K562 (cell line): ENCODE results near the gene CRAMP1. TPM values are rescaled to one million over a fixed set of nuclear protein-coding genes. Genes with fewer than 3 reads are reported as not detected.

Source experiments
- ATAC-seq: fragments of 200-7000 bp; cut with Tn5 transposase; 3 replicates; pipeline ENCODE4 v1.9.1; 2020; ENCODE audit warnings: moderate library complexity
- BruUV-seq: library from RNA; stranded (reverse); fragments of 400-500 nt; replicated peaks from 2 replicates; lab custom pipeline; 2021; lab: Mats Ljungman, UMichigan
- CTCF ChIA-PET: fragments of 300-600 bp; formaldehyde crosslinking; extraction: SDS; loops from one replicate; lab custom pipeline; 2021; ENCODE audit warnings: low intra/inter-chr PET ratio; lab: Yijun Ruan, JAX
- POLR2A ChIA-PET: fragments of 300-600, 350-650 bp; sonication (Branson Sonifier 250); formaldehyde crosslinking; extraction: SDS; loops from one replicate; lab custom pipeline; 2021; ENCODE audit warnings: antibody characterized with exemption, inconsistent platforms; lab: Yijun Ruan, JAX
- DNase-seq, 4 experiments: peaks; one replicate each; pipeline versions ENCODE4 v3.0.0 to v3.0.0-alpha.2; 2011 to 2018; ENCODE audit warnings: low spot score in 3 of 4, mixed read lengths in 3 of 4; ENCODE audit errors: extremely low read depth in 1 of 4
- FAIRE-seq: peaks from 2 replicates; lab custom pipeline; 2011; peaks lifted over from hg19 to GRCh38; lab: Jason Lieb, UNC
- H2AFZ ChIP-seq: 2 replicates; pipeline ENCODE4 v1.6.0; 2011; ENCODE audit warnings: low read depth, low read length, control low read depth, inconsistent platforms
- H3K27ac ChIP-seq: fragments of 200-600 bp; 3 replicates; pipeline ENCODE4 v1.8.0; 2011; ENCODE audit warnings: low read depth, mild to moderate bottlenecking, control low read depth, inconsistent platforms, low read length, moderate library complexity, mixed read lengths; ENCODE audit errors: extremely low read depth
- H3K27me3 ChIP-seq, 2 experiments: fragments of 300-600 bp in 1 of 2; 2 replicates in 1 of 2; 3 replicates in 1 of 2; pipeline versions ENCODE4 v1.6.0 to v1.8.0; 2011; ENCODE audit warnings: inconsistent platforms in 2 of 2, low read length in 2 of 2, mild to moderate bottlenecking in 1 of 2, mixed read lengths in 1 of 2, moderate library complexity in 1 of 2; ENCODE audit not compliant: control insufficient read depth in 2 of 2, insufficient read depth in 2 of 2
- H3K36me3 ChIP-seq: fragments of 300-600 bp; 3 replicates; pipeline ENCODE4 v1.8.0; 2011; ENCODE audit warnings: mild to moderate bottlenecking, low read length, inconsistent platforms; ENCODE audit not compliant: control insufficient read depth, insufficient read depth
- H3K4me1 ChIP-seq, 2 experiments: fragments of 200-600 bp in 1 of 2; replicated peaks in 1 of 2; 2 replicates in 1 of 2; 3 replicates in 1 of 2; pipeline versions ENCODE4 v1.5.1 to v1.8.0; 2011; ENCODE audit warnings: inconsistent platforms in 2 of 2, low read length in 2 of 2, mild to moderate bottlenecking in 1 of 2, mixed read lengths in 1 of 2, moderate library complexity in 1 of 2; ENCODE audit not compliant: control insufficient read depth in 2 of 2, insufficient read depth in 2 of 2
- H3K4me2 ChIP-seq: 2 replicates; pipeline ENCODE4 v1.6.1; 2011; ENCODE audit warnings: low read length, control low read depth, inconsistent platforms, mixed read lengths; ENCODE audit not compliant: insufficient read depth
- H3K4me3 ChIP-seq: fragments of 200-600 bp; sonication (generic), shearing (Covaris generic); 2 replicates; pipeline ENCODE4 v1.5.1; 2016; ENCODE audit warnings: control low read depth, inconsistent platforms
- H3K79me2 ChIP-seq: fragments of 200-600 bp; 3 replicates; pipeline ENCODE4 v1.8.0; 2011; ENCODE audit warnings: low read length, inconsistent platforms; ENCODE audit not compliant: control insufficient read depth, insufficient read depth
- H3K9ac ChIP-seq, 2 experiments: 2 replicates each; pipeline versions ENCODE4 v1.6.0 to v1.6.1; 2011; ENCODE audit warnings: low read depth in 2 of 2, low read length in 2 of 2, control low read depth in 1 of 2, inconsistent platforms in 1 of 2, mild to moderate bottlenecking in 1 of 2, mixed read lengths in 1 of 2; ENCODE audit not compliant: insufficient read depth in 1 of 2
- H3K9me1 ChIP-seq: one replicate; pipeline ENCODE4 v1.6.0; 2011; ENCODE audit warnings: inconsistent platforms, mild to moderate bottlenecking, low read length, moderate library complexity; ENCODE audit not compliant: control insufficient read depth, insufficient read depth
- H3K9me3 ChIP-seq: replicated peaks from 2 replicates; pipeline ENCODE4 v1.5.1; 2011; ENCODE audit warnings: low read depth, low read length, inconsistent platforms; ENCODE audit not compliant: control insufficient read depth, insufficient read depth
- H4K20me1 ChIP-seq: replicated peaks from 2 replicates; pipeline ENCODE4 v1.6.1; 2011; ENCODE audit warnings: low read length, inconsistent platforms, mixed read lengths; ENCODE audit not compliant: control insufficient read depth, insufficient read depth
- ARID1B ChIP-seq: fragments of 450-650 bp; IDR thresholded peaks from 2 replicates; pipeline ENCODE4 v1.6.1; 2016; ENCODE audit warnings: antibody characterized with exemption, mild to moderate bottlenecking, inconsistent platforms
- FOSL1 ChIP-seq: fragments of 200-800 bp; sonication (Bioruptor generic); conservative IDR thresholded peaks from 2 replicates; pipeline ENCODE4 v1.6.1; 2016; ENCODE audit warnings: missing genetic modification characterization, missing compliant biosample characterization
- HMG20A ChIP-seq: fragments of 450-650 bp; formaldehyde crosslinking; conservative IDR thresholded peaks from 2 replicates; pipeline ENCODE4 v1.4.0; 2020; ENCODE audit warnings: mild to moderate bottlenecking, mixed read lengths
- JUND ChIP-seq, 2 experiments: IDR thresholded peaks; 2 replicates in 1 of 2; 3 replicates in 1 of 2; pipeline ENCODE4 v1.6.1; 2011; ENCODE audit warnings: borderline replicate concordance in 2 of 2, low read depth in 2 of 2, low read length in 2 of 2, improper control_type of control experiment in 1 of 2, missing biosample characterization in 1 of 2, missing genetic modification characterization in 1 of 2, missing genetic modification reagents in 1 of 2
- ZBTB9 ChIP-seq: fragments of 450-650 bp; formaldehyde crosslinking; IDR thresholded peaks from 2 replicates; pipeline ENCODE4 v1.4.0; 2020; ENCODE audit warnings: mild to moderate bottlenecking, moderate library complexity
- WGBS: fragments of 100-300 bp; shearing (Covaris generic); methylation state at CpG from one replicate; pipeline ENCODE4 v1.1.6; 2016; ENCODE audit warnings: low coverage, mixed read lengths; ENCODE audit not compliant: insufficient coverage; ENCODE audit errors: missing lambda C conversion rate; 5-methylcytosine and 5-hydroxymethylcytosine counted together
- in situ Hi-C: fragments of 300-500 bp; cut with MboI; formaldehyde crosslinking; loops from 4 replicates; pipeline ENCODE4 v1.15.0; 2018; ENCODE audit warnings: inconsistent platforms, mixed read lengths
- intact Hi-C: fragments of 100-400 bp; cut with micrococcal nuclease; formaldehyde crosslinking; loops from 2 replicates; pipeline ENCODE4 v1.14.2; 2022
- polyA plus RNA-seq, 8 experiments: library from polyadenylated mRNA; depleted of rRNA in 4 of 8; stranded (reverse) in 5 of 8; unstranded in 3 of 8; fragments of >200 nt; fragmentation: Nextera tagmentation in 2 of 8; fragmentation: Illumina TruSeq in 1 of 8; extraction: Ambion mirVana in 2 of 8; extraction: Trizol in 1 of 8; gene quantifications; 2 replicates each; pipeline versions ENCODE4 v1.2.1 to v1.2.3, GENCODE V29; 2011 to 2014; ENCODE audit warnings: inconsistent platforms in 1 of 8, missing spikeins in 1 of 8
- total RNA-seq, 7 experiments: library from RNA; depleted of rRNA in 6 of 7; stranded (reverse); fragments of >200 nt in 6 of 7; fragmentation: Illumina TruSeq in 2 of 7; extraction: Trizol in 2 of 7; gene quantifications; 2 replicates each; pipeline versions ENCODE4 v1.2.1 to v1.2.3, GENCODE V29; 2011 to 2021; ENCODE audit warnings: low replicate concordance in 1 of 7

The CRAMP1 gene
- total and polyA plus RNA-seq, 9 of the 15 experiments (the other 6 are each of a cell fraction or from before 2014, with no cell fraction given), result 0.52 to 20.8 (median 7.5) TPM

DNA sequence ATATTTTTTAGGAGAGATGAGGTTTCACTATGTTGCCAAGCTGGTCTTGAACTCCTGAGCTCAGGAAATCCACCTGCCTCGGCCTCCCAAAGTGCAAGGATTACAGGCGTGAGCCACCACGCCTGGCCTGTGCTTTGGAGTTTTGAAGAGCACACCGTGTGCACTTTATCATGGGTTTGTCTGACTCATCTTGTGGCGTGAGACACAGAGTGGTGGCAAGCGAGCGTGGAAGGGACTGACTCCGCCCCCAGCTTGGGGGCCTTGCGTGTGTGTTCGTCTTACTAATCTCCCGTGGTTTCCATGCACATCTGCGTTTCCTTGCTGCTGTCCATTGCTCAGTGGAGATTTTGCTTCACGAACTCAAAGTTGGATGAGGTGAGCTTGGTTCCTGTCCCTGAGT lies 22.9 kb downstream of the CRAMP1 start:
- no peaks in the 10 kb centered on the region for H3K9me3 ChIP-seq
- peak overlapping the region in 1 of 2 experiments; percentile 61; a peak in 1 of 4 replicates for H3K9ac ChIP-seq
- H3K4me2 ChIP-seq, result no peak overlapping the region; the same call in 1 of the 2 replicates
- WGBS, result 74% methylated on average over 12 of the region's 13 CpGs
- H3K27ac ChIP-seq, result no peak overlapping the region
- peaks cover 22% of the 10 kb centered on the region; the same call in 2 of the 3 replicates for H3K79me2 ChIP-seq
- H3K4me1 ChIP-seq, result peaks cover 0 to 4% of the 10 kb centered on the region in 2 experiments; a peak in 1 of 5 replicates
- no peaks in the 10 kb centered on the region for H3K9me1 ChIP-seq
- peaks cover 92% of the 10 kb centered on the region for H3K36me3 ChIP-seq
- BruUV-seq, result no TSS peak
- TF ChIP-seq JUND (IDR thresholded peaks at IDR 0.05; ENCODE audit: borderline replicate concordance, low read depth, low read length) (peak; percentile 19; the same call in 1 of the 2 replicates), JUND (tag; IDR thresholded peaks at IDR 0.05; ENCODE audit: borderline replicate concordance, low read depth, low read length) (no peak), ARID1B (no peak), FOSL1 (tag) (peak; percentile 51; the same call in 1 of the 2 replicates), ZBTB9 (CRISPR knock-in tag) (0 out of 2 replicates have a peak, but pooled peaks have one; percentile 20), HMG20A (CRISPR knock-in tag) (no peak)
- H3K27me3 ChIP-seq, result no peaks in the 10 kb centered on the region
- H2AFZ ChIP-seq, result no peak overlapping the region
- ATAC-seq, result no peak
- intact Hi-C loops, result no loop called here
- in situ Hi-C loops, result no loop called here
- ChIA-PET POLR2A (interaction anchor here (1.7 kb wide), 1 partner anchor 19 kb away, joined by 4 read pairs; no protein-coding TSS in a partner anchor), CTCF (no interaction called here)
- peaks cover 5% of the 10 kb centered on the region for H4K20me1 ChIP-seq
- peak; percentile 54 for FAIRE-seq
- no peak overlapping the region for H3K4me3 ChIP-seq
- DNase-seq, result peak in 1 of 4 experiments; percentile 19
